B cell (primary cell): ENCODE results near the gene EYS. TPM values are rescaled to one million over a fixed set of nuclear protein-coding genes. Genes with fewer than 3 reads are reported as not detected.
"Not testable (repeated sequence)": the region's sequence is repeated elsewhere in the genome, so short reads cannot be mapped to it uniquely, and the experiment has no call there.

ENCODE experiments used
- ATAC-seq: fragments of 200-7000 bp; cut with Tn5 transposase; one replicate; pipeline ENCODE4 v1.10.0; 2021; ENCODE audit warnings: low read depth, mild to moderate bottlenecking, moderate number of reproducible peaks, moderate library complexity
- CTCF ChIA-PET: fragments of 350-600 bp; sonication (Branson Sonifier 250); formaldehyde crosslinking; loops from one replicate; lab custom pipeline; 2021; ENCODE audit warnings: antibody characterized with exemption, inconsistent platforms; lab: Charles Lee
- POLR2A ChIA-PET: fragments of 350-600 bp; sonication (Branson Sonifier 250); formaldehyde crosslinking; loops from one replicate; lab custom pipeline; 2021; ENCODE audit warnings: antibody characterized with exemption; lab: Charles Lee
- DNase-seq: peaks from one replicate; pipeline ENCODE4 v3.0.0; 2013
- H2AFZ ChIP-seq: 2 replicates; pipeline ENCODE4 v1.6.1; 2012; ENCODE audit warnings: mild to moderate bottlenecking, low read depth, low read length; ENCODE audit not compliant: insufficient read depth, poor library complexity, severe bottlenecking
- H3K27ac ChIP-seq, 2 donors: 1 replicate in 1 of 2; 2 replicates in 1 of 2; pipeline ENCODE4 v1.5.1; 2012 to 2013; ENCODE audit warnings: low read length in 2 of 2, mild to moderate bottlenecking in 2 of 2, moderate library complexity in 1 of 2
- H3K27me3 ChIP-seq, 4 experiments: fragments of 200-600 bp in 1 of 4; sonication (generic) in 1 of 4; replicated peaks in 1 of 4; 1 replicate in 2 of 4; 2 replicates in 2 of 4; pipeline versions ENCODE4 v1.6.1 to v1.7.0; 2013 to 2016; ENCODE audit warnings: low read length in 3 of 4, mild to moderate bottlenecking in 2 of 4, mixed read lengths in 1 of 4, moderate library complexity in 1 of 4; ENCODE audit not compliant: insufficient read depth in 4 of 4, control insufficient read depth in 3 of 4; ENCODE audit errors: control extremely low read depth in 1 of 4
- H3K36me3 ChIP-seq, 2 experiments: replicated peaks in 1 of 2; 1 replicate in 1 of 2; 2 replicates in 1 of 2; pipeline versions ENCODE4 v1.6.1 to v1.7.1; 2013; ENCODE audit warnings: low read length in 1 of 2; ENCODE audit not compliant: insufficient read depth in 2 of 2, control insufficient read depth in 1 of 2; ENCODE audit errors: control extremely low read depth in 1 of 2, extremely low read depth in 1 of 2
- H3K4me1 ChIP-seq, 2 donors: fragments of 200-600 bp in 1 of 2; sonication (generic) in 1 of 2; 1 replicate in 1 of 2; 2 replicates in 1 of 2; pipeline versions ENCODE4 v1.5.1 to v1.6.1; 2013 to 2017; ENCODE audit warnings: low read length in 2 of 2; ENCODE audit not compliant: control insufficient read depth in 2 of 2, insufficient read depth in 2 of 2
- H3K4me2 ChIP-seq: replicated peaks from 2 replicates; pipeline ENCODE3; 2012; ENCODE audit warnings: mild to moderate bottlenecking, low read depth, low read length; ENCODE audit not compliant: poor library complexity, severe bottlenecking
- H3K4me3 ChIP-seq, 5 experiments: fragments of 200-600 bp in 1 of 5; sonication (generic) in 1 of 5; 1 replicate in 3 of 5; 2 replicates in 2 of 5; pipeline versions ENCODE4 v1.5.1 to v1.7.0; 2011 to 2016; ENCODE audit warnings: low read length in 4 of 5, mild to moderate bottlenecking in 4 of 5, low read depth in 2 of 5, control low read depth in 1 of 5, moderate library complexity in 1 of 5; ENCODE audit not compliant: insufficient read depth in 1 of 5; ENCODE audit errors: control extremely low read depth in 1 of 5, extremely low read depth in 1 of 5
- H3K79me2 ChIP-seq: fragments of 200-600 bp; sonication (generic); one replicate; pipeline ENCODE4 v1.6.0; 2016; ENCODE audit warnings: low read length; ENCODE audit not compliant: control insufficient read depth, insufficient read depth
- H3K9ac ChIP-seq: fragments of 200-600 bp; sonication (generic); 2 replicates; pipeline ENCODE4 v1.6.1; 2017; ENCODE audit warnings: mild to moderate bottlenecking, low read length, moderate library complexity
- H3K9me3 ChIP-seq, 3 donors: one replicate each; pipeline versions ENCODE4 v1.6.1 to v1.7.1; 2013; ENCODE audit warnings: low read length in 2 of 3; ENCODE audit not compliant: control insufficient read depth in 2 of 3, insufficient read depth in 1 of 3; ENCODE audit errors: control extremely low read depth in 1 of 3
- H4K20me1 ChIP-seq: 2 replicates; pipeline ENCODE4 v1.6.0; 2012; ENCODE audit warnings: mild to moderate bottlenecking, low read length; ENCODE audit not compliant: insufficient read depth, control insufficient read depth, poor library complexity, severe bottlenecking
- H3K27ac Mint-ChIP-seq: one replicate; pipeline ENCODE4 v1.8.0; 2021; ENCODE audit warnings: mixed read lengths
- H3K27me3 Mint-ChIP-seq: one replicate; pipeline ENCODE4 v1.8.0; 2021; ENCODE audit warnings: mixed read lengths
- H3K4me1 Mint-ChIP-seq: one replicate; pipeline ENCODE4 v1.8.0; 2021; ENCODE audit warnings: mixed read lengths
- H3K4me3 Mint-ChIP-seq: one replicate; pipeline ENCODE4 v1.8.0; 2021; ENCODE audit warnings: mixed read lengths
- H3K9me3 Mint-ChIP-seq: one replicate; pipeline ENCODE4 v1.8.0; 2022; ENCODE audit warnings: mixed read lengths; ENCODE audit not compliant: insufficient read depth
- CTCF ChIP-seq: fragments of 200-600 bp; IDR thresholded peaks from one replicate; pipeline ENCODE4 v1.8.0; 2022; ENCODE audit warnings: antibody characterized with exemption, mild to moderate bottlenecking
- EZH2 ChIP-seq: IDR thresholded peaks from 2 replicates; pipeline ENCODE4 v1.6.1; 2012; ENCODE audit warnings: borderline replicate concordance, low read depth, mild to moderate bottlenecking, moderate library complexity, low read length; ENCODE audit not compliant: insufficient read depth, poor library complexity, severe bottlenecking
- WGBS: methylation state at CpG from one replicate; pipeline ENCODE4 v1.1.5; 2013; ENCODE audit warnings: missing lambda C conversion rate; ENCODE audit not compliant: insufficient coverage; 5-methylcytosine and 5-hydroxymethylcytosine counted together
- intact Hi-C: fragments of 100-400 bp; cut with micrococcal nuclease; formaldehyde crosslinking; loops from one replicate; pipeline ENCODE4 v1.10.0; 2022
- polyA plus RNA-seq: library from polyadenylated mRNA; depleted of rRNA; stranded (reverse); fragments of >200 nt; gene quantifications from 2 replicates; pipeline ENCODE4 v1.2.3, GENCODE V29; 2012
- total RNA-seq, 2 donors: library from RNA; stranded (reverse); fragments of 120-200 nt in 1 of 2; gene quantifications; 1 replicate in 1 of 2; 2 replicates in 1 of 2; pipeline versions ENCODE4 v1.2.3 to v1.2.4, GENCODE V29; 2013 to 2022

Gene EYS
- total and polyA plus RNA-seq, 2 donors (not counting 1 experiment from before 2014, with no cell fraction given): not detected

GRCh38 chr6:63936399-63936798 is 1770.6 kb downstream of the EYS start:
- intact Hi-C loops: no loop called here
- TF ChIP-seq CTCF (no peak), EZH2 (no peak)
- ATAC-seq (no peak), DNase-seq (no peak)
- Histone ChIP-seq H3K36me3 (no peaks in the 10 kb centered on the region), H3K27me3 (no peaks in the 10 kb centered on the region), H3K27ac (no peak overlapping the region), H3K9ac (no peak overlapping the region), H3K4me1 (no peaks in the 10 kb centered on the region), H3K4me2 (no peak overlapping the region), H3K9me3 (no peaks in the 10 kb centered on the region), H2AFZ (no peak overlapping the region), H3K79me2 (no peaks in the 10 kb centered on the region), H3K4me3 (no peak overlapping the region), H4K20me1 (no peaks in the 10 kb centered on the region)
- Mint-ChIP-seq H3K4me1 (no peaks in the 10 kb centered on the region), H3K27me3 (no peaks in the 10 kb centered on the region), H3K9me3 (no peaks in the 10 kb centered on the region), H3K27ac (no peak overlapping the region), H3K4me3 (no peak overlapping the region)
- POLR2A ChIA-PET: no interaction called here
- CTCF ChIA-PET: no interaction called here

- Histone ChIP-seq H3K79me2 (no peaks in the 10 kb centered on the region), H3K36me3 (no peaks in the 10 kb centered on the region), H3K4me3 (no peak overlapping the region), H3K27me3 (no peaks in the 10 kb centered on the region), H2AFZ (no peak overlapping the region), H3K4me2 (no peak overlapping the region), H3K27ac (no peak overlapping the region), H3K9me3 (no peaks in the 10 kb centered on the region), H3K9ac (no peak overlapping the region), H4K20me1 (no peaks in the 10 kb centered on the region), H3K4me1 (no peaks in the 10 kb centered on the region)
- no peak overlapping the region for H3K4me3 Mint-ChIP-seq
- no peak overlapping the region for H3K27ac Mint-ChIP-seq
- no peaks in the 10 kb centered on the region for H3K9me3 Mint-ChIP-seq
- no peaks in the 10 kb centered on the region for H3K27me3 Mint-ChIP-seq
- POLR2A ChIA-PET: no interaction called here
- CTCF ChIA-PET: no interaction called here
- TF ChIP-seq EZH2 (no peak), CTCF (no peak)
- H3K4me1 Mint-ChIP-seq: no peaks in the 10 kb centered on the region
- ATAC-seq: no peak
- DNase-seq: no peak
- intact Hi-C loops: no loop called here
Observed at GRCh38 chr6:63935732-63936131, 1771.3 kb downstream of the EYS start.

- CTCF ChIA-PET, H3K27ac ChIP-seq, H3K36me3 ChIP-seq, ATAC-seq, H3K9ac ChIP-seq, H4K20me1 ChIP-seq, H2AFZ ChIP-seq, H3K4me3 Mint-ChIP-seq, H3K4me1 ChIP-seq, DNase-seq, H3K4me1 Mint-ChIP-seq, POLR2A ChIA-PET, H3K79me2 ChIP-seq, H3K27ac Mint-ChIP-seq, H3K4me3 ChIP-seq, H3K9me3 Mint-ChIP-seq, H3K27me3 Mint-ChIP-seq, H3K4me2 ChIP-seq, H3K27me3 ChIP-seq, intact Hi-C loops, H3K9me3 ChIP-seq: not testable (repeated sequence)
- WGBS: no CpG with 5 or more reads among the region's 4 CpGs
Observed at GRCh38 chr6:63933948-63934347, 1773.1 kb downstream of the EYS start.
